HepG2 (cell line): ENCODE data around the gene AGPAT2. TPM values are rescaled to one million over a fixed set of nuclear protein-coding genes. Genes with fewer than 3 reads are reported as not detected.

ENCODE experiments used
- CBX1 ChIP-seq: IDR thresholded peaks from one replicate; pipeline ENCODE4 v1.6.1; 2016; ENCODE audit warnings: antibody characterized with exemption, low read depth
- ISL2 ChIP-seq: sonication (generic); formaldehyde crosslinking; IDR thresholded peaks from 2 replicates; pipeline ENCODE4 v1.5.0; 2020; ENCODE audit warnings: missing genetic modification reagents
- JUND ChIP-seq: sonication (generic); formaldehyde crosslinking; IDR thresholded peaks from 2 replicates; pipeline ENCODE4 v1.8.0; 2022; ENCODE audit warnings: mild to moderate bottlenecking, missing genetic modification reagents
- KDM5A ChIP-seq: fragments of 200-600 bp; sonication (generic); IDR thresholded peaks from 2 replicates; pipeline ENCODE4 v1.7.0; 2018; ENCODE audit warnings: antibody characterized with exemption, mild to moderate bottlenecking, low read length, borderline replicate concordance
- KDM6A ChIP-seq: IDR thresholded peaks from 2 replicates; pipeline ENCODE4 v1.6.1; 2016; ENCODE audit warnings: low read depth
- NFRKB ChIP-seq: fragments of 450-650 bp; IDR thresholded peaks from 2 replicates; pipeline ENCODE4 v1.6.1; 2017
- PHF20 ChIP-seq: sonication (generic); formaldehyde crosslinking; IDR thresholded peaks from 2 replicates; pipeline ENCODE4 v1.5.0; 2020; ENCODE audit warnings: mild to moderate bottlenecking, missing genetic modification reagents
- REXO4 ChIP-seq: sonication (generic); formaldehyde crosslinking; IDR thresholded peaks from 2 replicates; pipeline ENCODE4 v1.8.0; 2022; ENCODE audit warnings: missing genetic modification reagents, mild to moderate bottlenecking, borderline replicate concordance
- RFX5 ChIP-seq: IDR thresholded peaks from 2 replicates; pipeline ENCODE4 v1.6.1; 2011; ENCODE audit warnings: low read depth, low read length, improper control_type of control experiment
- SMARCC2 ChIP-seq: fragments of 450-650 bp; IDR thresholded peaks from 2 replicates; pipeline ENCODE4 v1.6.1; 2017; ENCODE audit warnings: antibody characterized with exemption, mild to moderate bottlenecking
- ZFP82 ChIP-seq: sonication (generic); formaldehyde crosslinking; IDR thresholded peaks from 2 replicates; pipeline ENCODE4 v1.5.1; 2020; ENCODE audit warnings: mild to moderate bottlenecking, missing genetic modification reagents, borderline replicate concordance
- ZNF547 ChIP-seq: sonication (generic); formaldehyde crosslinking; IDR thresholded peaks from 2 replicates; pipeline ENCODE4 v1.5.1; 2020; ENCODE audit warnings: mild to moderate bottlenecking, missing genetic modification reagents
- ZNF550 ChIP-seq: sonication (generic); formaldehyde crosslinking; IDR thresholded peaks from 2 replicates; pipeline ENCODE4 v1.4.0; 2020; ENCODE audit warnings: mild to moderate bottlenecking, missing genetic modification reagents, borderline replicate concordance
- ZNF569 ChIP-seq: sonication (generic); formaldehyde crosslinking; IDR thresholded peaks from 2 replicates; pipeline ENCODE4 v1.5.0; 2020; ENCODE audit warnings: mild to moderate bottlenecking, missing genetic modification reagents, moderate library complexity, borderline replicate concordance
- ZNF672 ChIP-seq: sonication (generic); formaldehyde crosslinking; IDR thresholded peaks from 2 replicates; pipeline ENCODE4 v1.8.1; 2022; ENCODE audit warnings: missing genetic modification reagents
- polyA plus RNA-seq, 8 experiments: library from polyadenylated mRNA; depleted of rRNA in 3 of 8; stranded (reverse) in 7 of 8; unstranded in 1 of 8; fragments of >200 nt; fragmentation: Illumina TruSeq in 4 of 8; extraction: Trizol in 4 of 8; gene quantifications; 2 replicates each; pipeline versions ENCODE4 v1.2.1 to v1.2.3, GENCODE V29; 2011 to 2016; ENCODE audit warnings: low read depth in 4 of 8, missing spikeins in 1 of 8, mixed read lengths in 1 of 8; ENCODE audit not compliant: insufficient read depth in 1 of 8
- total RNA-seq, 5 experiments: library from RNA; depleted of rRNA; stranded (reverse); fragments of >200 nt; fragmentation: Illumina TruSeq; extraction: Trizol; gene quantifications; 2 replicates each; pipeline ENCODE4 v1.2.3, GENCODE V29; 2016; ENCODE audit warnings: low read depth in 1 of 5
- TF ChIP-seq, protein P1 (sequence below): sonication (generic); formaldehyde crosslinking; IDR thresholded peaks from 2 replicates; pipeline ENCODE4 v1.4.0; 2020; ENCODE audit warnings: mild to moderate bottlenecking, missing genetic modification reagents
- TF ChIP-seq, protein P2 (sequence below): sonication (generic); formaldehyde crosslinking; IDR thresholded peaks from 2 replicates; pipeline ENCODE4 v1.8.1; 2023; ENCODE audit warnings: missing genetic modification reagents, mild to moderate bottlenecking, borderline replicate concordance
- TF ChIP-seq, protein P3 (sequence below): sonication (generic); formaldehyde crosslinking; IDR thresholded peaks from 2 replicates; pipeline ENCODE4 v1.8.1; 2022; ENCODE audit warnings: mild to moderate bottlenecking, missing genetic modification reagents
- TF ChIP-seq, protein P4 (sequence below): sonication (generic); formaldehyde crosslinking; IDR thresholded peaks from 2 replicates; pipeline ENCODE4 v1.4.0; 2020; ENCODE audit warnings: low read depth, missing genetic modification reagents
- TF ChIP-seq, protein P5 (sequence below): sonication (generic); formaldehyde crosslinking; IDR thresholded peaks from 2 replicates; pipeline ENCODE4 v1.4.0; 2020; ENCODE audit warnings: mild to moderate bottlenecking, missing genetic modification reagents, borderline replicate concordance

The AGPAT2 gene
- total and polyA plus RNA-seq, 2 of the 13 experiments (the other 11 are each of a cell fraction or from before 2014, with no cell fraction given): 3.9 to 25.8 TPM

DNA sequence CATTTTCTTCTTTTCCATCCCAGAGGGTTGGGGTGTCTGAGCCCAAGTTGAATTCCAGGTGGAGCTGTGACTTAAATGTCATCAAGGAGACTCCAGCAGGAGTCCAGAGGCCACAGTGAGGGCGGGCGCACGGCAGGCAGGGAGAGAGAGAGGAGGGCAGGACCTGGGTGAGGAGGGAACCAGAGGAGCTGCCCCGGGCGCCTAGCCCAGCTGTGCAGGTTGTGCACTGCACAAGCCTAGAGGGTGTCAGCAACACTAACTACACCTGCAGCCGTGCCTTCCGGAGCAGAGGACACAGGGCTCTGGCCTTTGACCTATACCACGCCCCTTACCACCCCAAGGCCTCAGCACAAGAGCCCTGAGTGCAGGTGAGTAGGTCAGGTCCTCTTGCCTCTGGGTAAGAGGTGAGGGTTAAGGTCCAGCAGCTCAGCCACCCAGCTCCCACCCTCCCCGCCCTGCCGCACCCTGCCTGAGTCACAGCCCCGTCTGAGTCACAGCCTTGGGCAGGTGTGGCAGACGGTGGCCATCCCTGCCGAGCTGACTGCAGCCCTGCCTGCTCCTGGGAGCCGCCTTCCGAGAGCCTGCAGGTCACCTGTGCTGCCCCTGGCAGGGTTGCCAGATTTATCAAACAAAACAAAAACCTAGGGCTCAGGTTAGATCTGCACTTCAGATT lies 6.4 kb upstream of the AGPAT2 start (continued):
- TF ChIP-seq ZFP82 (no peak; the same call in 1 of the 2 replicates), ZNF547 (CRISPR knock-in tag) (peak; percentile 47; the same call in 1 of the 2 replicates), ZNF550 (0 out of 2 replicates have a peak, but pooled peaks have one; percentile 15), CBX1 (no peak), REXO4 (no peak), PHF20 (CRISPR knock-in tag) (no peak; the same call in 1 of the 2 replicates), NFRKB (no peak), ZNF569 (CRISPR knock-in tag) (no peak), ZNF672 (CRISPR knock-in tag) (no peak), KDM6A (CRISPR knock-in tag) (peak; percentile 50; the same call in 1 of the 2 replicates), KDM5A (no peak), ISL2 (CRISPR knock-in tag) (no peak), JUND (CRISPR knock-in tag) (peak; percentile 85), RFX5 (no peak), SMARCC2 (no peak)
- TF ChIP-seq, protein P1, sequence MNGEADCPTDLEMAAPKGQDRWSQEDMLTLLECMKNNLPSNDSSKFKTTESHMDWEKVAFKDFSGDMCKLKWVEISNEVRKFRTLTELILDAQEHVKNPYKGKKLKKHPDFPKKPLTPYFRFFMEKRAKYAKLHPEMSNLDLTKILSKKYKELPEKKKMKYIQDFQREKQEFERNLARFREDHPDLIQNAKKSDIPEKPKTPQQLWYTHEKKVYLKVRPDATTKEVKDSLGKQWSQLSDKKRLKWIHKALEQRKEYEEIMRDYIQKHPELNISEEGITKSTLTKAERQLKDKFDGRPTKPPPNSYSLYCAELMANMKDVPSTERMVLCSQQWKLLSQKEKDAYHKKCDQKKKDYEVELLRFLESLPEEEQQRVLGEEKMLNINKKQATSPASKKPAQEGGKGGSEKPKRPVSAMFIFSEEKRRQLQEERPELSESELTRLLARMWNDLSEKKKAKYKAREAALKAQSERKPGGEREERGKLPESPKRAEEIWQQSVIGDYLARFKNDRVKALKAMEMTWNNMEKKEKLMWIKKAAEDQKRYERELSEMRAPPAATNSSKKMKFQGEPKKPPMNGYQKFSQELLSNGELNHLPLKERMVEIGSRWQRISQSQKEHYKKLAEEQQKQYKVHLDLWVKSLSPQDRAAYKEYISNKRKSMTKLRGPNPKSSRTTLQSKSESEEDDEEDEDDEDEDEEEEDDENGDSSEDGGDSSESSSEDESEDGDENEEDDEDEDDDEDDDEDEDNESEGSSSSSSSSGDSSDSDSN: peak; percentile 58; the same call in 1 of the 2 replicates
- TF ChIP-seq, protein P2, sequence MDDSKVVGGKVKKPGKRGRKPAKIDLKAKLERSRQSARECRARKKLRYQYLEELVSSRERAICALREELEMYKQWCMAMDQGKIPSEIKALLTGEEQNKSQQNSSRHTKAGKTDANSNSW (CRISPR knock-in tag): no peak
- TF ChIP-seq, protein P3, sequence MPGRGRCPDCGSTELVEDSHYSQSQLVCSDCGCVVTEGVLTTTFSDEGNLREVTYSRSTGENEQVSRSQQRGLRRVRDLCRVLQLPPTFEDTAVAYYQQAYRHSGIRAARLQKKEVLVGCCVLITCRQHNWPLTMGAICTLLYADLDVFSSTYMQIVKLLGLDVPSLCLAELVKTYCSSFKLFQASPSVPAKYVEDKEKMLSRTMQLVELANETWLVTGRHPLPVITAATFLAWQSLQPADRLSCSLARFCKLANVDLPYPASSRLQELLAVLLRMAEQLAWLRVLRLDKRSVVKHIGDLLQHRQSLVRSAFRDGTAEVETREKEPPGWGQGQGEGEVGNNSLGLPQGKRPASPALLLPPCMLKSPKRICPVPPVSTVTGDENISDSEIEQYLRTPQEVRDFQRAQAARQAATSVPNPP (CRISPR knock-in tag): no peak
- TF ChIP-seq, protein P4, sequence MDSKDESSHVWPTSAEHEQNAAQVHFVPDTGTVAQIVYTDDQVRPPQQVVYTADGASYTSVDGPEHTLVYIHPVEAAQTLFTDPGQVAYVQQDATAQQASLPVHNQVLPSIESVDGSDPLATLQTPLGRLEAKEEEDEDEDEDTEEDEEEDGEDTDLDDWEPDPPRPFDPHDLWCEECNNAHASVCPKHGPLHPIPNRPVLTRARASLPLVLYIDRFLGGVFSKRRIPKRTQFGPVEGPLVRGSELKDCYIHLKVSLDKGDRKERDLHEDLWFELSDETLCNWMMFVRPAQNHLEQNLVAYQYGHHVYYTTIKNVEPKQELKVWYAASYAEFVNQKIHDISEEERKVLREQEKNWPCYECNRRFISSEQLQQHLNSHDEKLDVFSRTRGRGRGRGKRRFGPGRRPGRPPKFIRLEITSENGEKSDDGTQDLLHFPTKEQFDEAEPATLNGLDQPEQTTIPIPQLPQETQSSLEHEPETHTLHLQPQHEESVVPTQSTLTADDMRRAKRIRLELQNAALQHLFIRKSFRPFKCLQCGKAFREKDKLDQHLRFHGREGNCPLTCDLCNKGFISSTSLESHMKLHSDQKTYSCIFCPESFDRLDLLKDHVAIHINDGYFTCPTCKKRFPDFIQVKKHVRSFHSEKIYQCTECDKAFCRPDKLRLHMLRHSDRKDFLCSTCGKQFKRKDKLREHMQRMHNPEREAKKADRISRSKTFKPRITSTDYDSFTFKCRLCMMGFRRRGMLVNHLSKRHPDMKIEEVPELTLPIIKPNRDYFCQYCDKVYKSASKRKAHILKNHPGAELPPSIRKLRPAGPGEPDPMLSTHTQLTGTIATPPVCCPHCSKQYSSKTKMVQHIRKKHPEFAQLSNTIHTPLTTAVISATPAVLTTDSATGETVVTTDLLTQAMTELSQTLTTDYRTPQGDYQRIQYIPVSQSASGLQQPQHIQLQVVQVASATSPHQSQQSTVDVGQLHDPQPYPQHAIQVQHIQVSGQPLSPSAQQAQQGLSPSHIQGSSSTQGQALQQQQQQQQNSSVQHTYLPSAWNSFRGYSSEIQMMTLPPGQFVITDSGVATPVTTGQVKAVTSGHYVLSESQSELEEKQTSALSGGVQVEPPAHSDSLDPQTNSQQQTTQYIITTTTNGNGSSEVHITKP: no peak
- TF ChIP-seq, protein P5, sequence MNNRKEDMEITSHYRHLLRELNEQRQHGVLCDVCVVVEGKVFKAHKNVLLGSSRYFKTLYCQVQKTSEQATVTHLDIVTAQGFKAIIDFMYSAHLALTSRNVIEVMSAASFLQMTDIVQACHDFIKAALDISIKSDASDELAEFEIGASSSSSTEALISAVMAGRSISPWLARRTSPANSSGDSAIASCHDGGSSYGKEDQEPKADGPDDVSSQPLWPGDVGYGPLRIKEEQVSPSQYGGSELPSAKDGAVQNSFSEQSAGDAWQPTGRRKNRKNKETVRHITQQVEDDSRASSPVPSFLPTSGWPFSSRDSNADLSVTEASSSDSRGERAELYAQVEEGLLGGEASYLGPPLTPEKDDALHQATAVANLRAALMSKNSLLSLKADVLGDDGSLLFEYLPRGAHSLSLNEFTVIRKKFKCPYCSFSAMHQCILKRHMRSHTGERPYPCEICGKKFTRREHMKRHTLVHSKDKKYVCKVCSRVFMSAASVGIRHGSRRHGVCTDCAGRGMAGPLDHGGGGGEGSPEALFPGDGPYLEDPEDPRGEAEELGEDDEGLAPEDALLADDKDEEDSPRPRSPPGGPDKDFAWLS (CRISPR knock-in tag): no peak
